ENCODE results near the gene TAS2R38. TPM values are rescaled to one million over a fixed set of nuclear protein-coding genes. Genes with fewer than 3 reads are reported as not detected.
"Not testable (repeated sequence)": the region's sequence is repeated elsewhere in the genome, so short reads cannot be mapped to it uniquely, and the experiment has no call there.

TAS2R38 gene
- not detected in 2 replicates for total RNA-seq (2014; rRNA removed)
- polyA plus RNA-seq (2012): not detected

DNA sequence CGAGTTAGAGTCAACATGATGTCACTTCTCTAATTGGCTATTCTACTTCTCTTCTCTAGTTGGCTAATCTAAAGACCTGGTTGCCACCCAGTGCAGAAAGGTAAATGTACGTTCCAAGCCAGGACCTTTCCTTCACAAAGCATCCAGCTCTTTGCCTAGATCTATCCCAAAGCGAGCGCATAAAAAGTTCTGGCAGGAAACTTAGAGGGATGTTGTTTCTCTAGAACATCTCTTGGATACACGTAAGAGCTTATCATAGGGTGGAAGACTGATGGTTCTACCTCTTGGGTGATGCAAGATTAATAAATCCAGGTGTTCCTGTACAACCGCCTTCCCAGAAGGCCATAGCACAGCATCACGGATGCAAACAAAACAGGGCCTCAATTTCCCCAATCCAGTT is at the start of gene TAS2R38:
Gene TAS2R38, minus strand, starts transcription at position 101 of the 400 bp plus-strand sequence. Its CDS starts 84 bp downstream, at position 17.
- no peak for DNase-seq (ENCODE audit: low read depth)

DNA sequence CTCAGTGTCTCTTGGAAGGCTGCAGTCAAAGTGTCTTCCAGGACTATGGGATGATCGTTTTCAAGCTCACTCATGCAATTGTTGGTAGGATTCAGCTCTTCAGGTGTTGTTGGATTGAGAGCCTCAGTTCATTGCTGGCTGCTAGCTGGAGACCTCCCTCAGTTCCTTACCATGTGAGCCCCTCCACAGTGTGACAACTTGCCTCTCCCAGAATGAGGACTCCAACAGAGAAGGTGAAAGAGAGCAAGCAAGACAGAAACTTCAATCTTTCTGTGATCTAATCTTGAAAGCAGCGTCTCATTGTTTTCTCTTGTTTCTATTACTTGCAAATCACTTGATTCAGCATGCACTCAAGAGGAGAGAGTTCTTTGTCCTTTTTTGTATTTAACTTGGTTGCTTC is 44.6 kb upstream of the TAS2R38 start:
- DNase-seq (ENCODE audit: low read depth): no peak

DNA sequence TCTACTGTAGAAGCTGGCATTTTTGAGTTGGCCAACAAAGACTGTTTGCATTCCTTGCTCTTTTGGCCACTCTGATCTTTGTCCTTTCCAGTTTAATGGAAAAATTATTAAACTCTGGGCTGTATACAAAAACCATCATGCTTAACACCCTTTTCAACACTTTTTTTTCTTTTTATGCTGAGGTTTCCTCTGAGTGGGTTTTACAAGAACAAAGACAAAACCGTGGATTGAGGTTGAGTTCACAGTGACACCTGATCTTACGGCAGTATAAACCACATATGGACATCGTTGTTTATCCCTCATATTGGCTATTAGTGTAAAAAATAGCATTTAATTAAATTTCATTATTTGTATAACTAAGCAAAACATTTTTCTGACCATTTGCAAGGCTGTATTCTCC is 43.9 kb upstream of the TAS2R38 start:
- no peak for DNase-seq (ENCODE audit: low read depth)

DNA sequence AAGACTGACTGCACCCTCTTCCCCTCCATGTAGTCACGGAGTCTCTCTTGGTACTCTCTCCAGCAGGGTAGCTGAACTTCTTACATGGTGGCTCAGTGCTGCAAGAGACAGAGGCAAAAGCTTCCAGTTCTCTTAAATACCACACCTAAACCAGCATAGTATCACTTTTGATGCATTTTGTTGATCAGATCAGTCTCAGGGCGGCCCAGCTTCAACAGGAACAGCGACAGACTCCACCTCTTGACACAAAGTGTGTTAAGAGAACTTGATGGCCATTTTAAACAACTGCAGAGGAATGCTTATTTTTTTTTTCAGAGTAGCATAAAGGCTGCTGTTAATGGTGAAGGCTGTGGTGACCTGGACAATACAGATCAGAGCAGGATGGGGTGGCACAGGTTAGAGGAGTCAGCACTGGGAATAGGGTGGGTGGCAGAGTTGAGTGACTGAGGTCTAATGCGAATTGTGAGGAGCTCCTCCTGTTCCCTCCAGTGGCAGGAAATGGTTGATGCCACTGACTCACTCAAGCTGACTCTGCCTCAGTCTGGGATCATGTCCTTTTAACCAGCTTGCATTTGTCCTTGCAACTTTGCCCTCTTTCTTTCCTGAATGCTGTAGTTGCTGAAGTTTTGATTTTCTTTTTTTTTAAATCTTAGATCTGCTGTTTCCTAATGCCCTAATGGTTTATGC is 39.4 kb upstream of the TAS2R38 start:
- DNase-seq (ENCODE audit: low read depth): peak; percentile 37

DNA sequence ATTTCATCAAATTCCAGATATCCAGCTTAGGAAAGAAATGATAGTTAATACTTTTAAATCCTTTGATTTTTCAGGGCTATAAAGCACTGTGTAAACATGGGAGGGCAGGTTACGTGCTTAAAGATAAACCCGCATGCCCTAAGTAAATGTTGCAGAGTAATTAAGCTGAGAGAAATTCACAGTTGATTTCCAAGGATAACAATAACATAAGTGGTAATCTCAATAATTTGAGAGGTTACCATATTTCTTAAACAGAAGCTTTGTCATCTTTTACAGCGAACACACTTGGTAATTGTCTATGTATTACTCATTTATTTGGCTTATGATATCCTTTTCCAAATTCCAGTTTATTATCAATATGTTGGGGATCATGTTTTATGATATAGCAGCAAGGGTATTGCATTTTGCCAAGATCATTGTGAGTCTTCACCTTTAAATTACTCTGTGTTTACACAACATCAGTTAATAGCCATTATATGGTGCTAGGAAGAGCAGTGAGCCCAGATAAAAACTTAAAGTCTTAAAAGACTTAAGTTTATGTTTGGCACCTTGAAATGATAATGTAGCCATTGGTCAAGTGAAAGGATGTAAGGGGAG is 37.5 kb upstream of the TAS2R38 start:
- DNase-seq (ENCODE audit: low read depth): no peak

DNA sequence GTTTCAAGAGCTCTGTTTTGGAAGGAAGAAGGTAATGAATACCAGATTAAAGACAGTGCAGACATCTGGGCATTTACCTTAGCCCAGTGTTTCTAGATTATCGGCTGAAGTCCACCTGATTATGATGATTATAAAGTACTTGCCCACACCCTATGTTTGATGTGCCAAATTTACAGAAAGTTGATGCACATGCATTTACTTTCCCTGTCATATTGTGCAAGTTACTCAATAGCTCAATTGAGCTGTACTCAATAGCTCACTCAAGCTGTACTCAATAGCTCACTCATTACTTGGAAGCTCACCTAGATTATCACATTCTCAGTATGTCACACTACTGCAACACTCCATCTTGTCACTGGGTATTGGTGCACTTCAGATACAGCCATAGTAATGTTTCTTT is 35.6 kb upstream of the TAS2R38 start:
- no peak for DNase-seq (ENCODE audit: low read depth)

DNA sequence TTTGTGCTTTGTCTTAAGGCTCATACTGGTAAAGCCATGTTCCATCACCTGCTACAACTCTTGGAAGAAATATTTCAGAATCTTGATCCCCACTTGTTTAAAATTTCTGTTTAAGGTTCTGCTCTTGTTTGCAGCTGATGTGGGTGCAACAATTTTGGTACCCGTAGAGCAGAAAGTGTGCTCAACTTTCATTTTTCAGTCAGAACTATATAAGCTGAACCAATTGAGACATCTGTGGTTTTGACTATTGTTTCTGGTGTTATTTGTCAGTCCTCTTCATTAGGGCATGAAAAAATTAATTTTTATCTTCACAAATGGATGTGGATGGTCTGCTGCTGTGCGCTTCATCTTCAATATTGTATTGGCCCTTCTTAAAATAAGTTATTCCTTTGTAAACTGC is 33.0 kb upstream of the TAS2R38 start:
- no peak for DNase-seq (ENCODE audit: low read depth)

DNA sequence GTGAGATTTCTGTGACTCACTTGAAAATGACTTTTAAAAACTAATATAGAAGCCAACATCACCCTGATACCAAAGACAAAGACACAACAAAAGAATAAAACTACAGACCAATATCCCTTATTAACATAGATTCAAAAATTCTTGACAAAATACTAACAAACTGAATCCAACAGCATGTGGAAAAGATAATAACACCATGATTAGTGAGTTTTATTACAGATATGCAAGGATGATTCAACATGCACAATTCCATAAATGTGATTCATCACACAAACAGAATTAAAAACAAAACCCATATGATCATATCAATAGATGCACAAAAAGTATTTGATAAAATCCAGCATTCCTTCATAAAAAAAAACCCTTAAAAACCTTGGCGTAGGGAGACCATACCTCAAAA is 28.6 kb upstream of the TAS2R38 start:
- peak; percentile 19 for DNase-seq (ENCODE audit: low read depth)

DNA sequence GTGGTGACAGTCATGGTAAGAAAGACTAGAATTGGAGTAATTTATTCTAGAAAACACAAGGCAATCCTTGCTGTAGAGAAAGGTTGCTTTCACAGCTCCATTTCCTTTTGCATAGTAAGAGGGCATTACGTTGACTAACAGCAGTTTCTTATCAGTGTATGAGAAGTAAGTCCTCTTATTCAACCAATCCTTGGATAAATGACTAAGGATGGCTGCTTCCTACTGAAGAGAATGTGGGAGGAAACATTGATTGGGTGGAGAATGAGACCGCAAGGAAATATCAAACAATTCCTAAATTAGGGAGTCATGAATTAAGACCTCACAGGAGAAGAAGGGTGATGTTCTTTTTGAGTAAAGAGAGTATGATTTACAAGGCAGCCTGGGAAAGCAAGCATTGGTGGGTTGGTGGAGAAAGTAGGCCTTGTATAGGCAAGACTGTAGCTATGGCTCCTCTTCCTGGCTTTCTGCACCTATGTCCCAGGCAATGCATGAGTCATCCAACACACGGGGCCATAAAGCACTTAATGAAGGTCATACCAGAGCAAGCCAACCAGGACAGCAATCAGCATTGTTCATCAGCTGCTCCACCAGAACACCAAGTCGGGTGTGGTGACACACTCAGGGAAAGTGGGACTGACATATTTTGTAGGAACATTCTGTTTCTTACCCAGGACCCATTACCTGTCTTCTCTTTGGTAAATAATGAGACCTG is 27.7 kb upstream of the TAS2R38 start:
- DNase-seq (ENCODE audit: low read depth): peak; percentile 25

DNA sequence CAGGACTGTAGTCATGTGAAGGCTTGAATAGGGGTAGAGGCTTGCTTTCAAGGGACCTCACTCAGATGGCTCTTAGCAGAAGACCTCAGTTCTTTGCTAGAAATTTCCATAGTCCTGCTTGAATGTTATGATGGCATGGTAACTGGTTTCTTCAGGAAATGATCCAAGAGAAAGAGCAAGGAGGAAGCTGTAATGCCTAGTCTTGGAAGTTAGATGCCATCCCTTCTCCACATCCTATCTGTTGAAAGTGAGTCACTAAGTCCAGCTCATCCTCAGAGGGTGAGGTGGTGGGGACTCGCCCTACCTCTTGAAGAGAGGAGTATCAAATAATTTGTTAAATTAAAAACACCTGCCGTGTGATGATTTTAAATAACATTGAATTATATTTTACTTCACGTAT is 26.7 kb upstream of the TAS2R38 start:
- peak; percentile 11 for DNase-seq (ENCODE audit: low read depth)

DNA sequence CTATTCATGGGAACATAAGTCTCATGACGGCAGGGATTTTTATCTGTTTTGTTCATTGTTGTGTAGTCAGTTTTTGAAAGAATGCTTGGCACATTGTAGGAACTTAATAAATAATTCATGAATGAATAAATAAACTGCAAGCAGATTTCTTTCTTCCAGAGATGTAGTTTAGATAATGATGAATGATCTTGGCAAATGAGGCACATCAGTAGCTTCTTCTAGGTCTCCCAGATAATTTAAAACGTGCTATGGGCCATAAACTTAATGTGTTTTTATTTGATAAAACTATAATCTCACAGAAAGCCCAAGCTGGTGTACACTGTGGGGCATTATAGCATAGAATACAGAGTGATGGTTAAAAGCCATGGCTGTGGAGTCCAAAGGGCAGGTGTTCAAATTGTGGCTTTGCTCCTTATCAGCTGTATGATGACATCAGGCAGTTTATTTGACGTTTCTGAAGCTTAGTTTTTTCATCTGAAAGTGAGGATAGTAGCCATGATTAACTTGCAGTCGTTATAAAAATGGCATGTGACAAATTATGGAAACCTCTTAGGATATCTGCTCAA is 25.6 kb upstream of the TAS2R38 start:
- DNase-seq (ENCODE audit: low read depth): no peak

DNA sequence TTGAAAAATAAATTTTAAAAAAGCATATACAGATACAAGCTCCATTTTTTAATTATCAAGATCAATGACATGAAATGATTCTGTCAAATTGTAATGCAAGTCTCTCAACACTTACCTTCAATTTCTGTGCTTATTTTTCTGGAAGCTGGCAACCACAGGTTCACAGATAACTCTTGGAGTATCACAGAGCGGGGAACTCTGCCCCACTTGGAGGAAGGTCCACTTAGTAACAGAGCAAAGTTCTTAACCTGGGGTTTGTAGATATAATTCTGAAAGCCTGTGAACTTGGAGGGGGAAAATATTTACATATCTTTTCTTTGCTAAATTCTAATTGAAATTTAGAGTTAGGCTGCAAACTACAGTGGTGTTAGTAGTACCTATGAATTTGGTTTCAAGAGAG is 19.8 kb upstream of the TAS2R38 start:
- no peak for DNase-seq (ENCODE audit: low read depth)

DNA sequence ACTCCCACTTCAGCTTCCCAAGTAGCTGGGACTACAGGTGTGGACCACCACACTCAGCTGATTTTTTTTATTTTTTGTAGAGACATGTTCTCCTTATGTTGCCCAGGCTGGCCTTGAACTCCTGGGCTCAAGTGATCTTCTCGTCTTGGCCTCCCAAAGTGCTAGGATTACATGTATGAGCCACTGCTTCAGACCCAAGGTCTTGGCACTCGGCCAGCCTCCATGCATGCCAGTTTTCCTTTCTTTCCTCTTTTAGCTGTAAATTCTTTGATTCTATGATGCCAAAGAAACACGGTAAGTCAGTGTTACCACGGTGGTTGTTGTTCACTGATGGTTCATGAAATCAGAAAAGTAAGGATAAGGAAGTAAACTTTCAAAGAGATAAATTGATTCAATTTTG is 19.1 kb upstream of the TAS2R38 start:
- DNase-seq (ENCODE audit: low read depth): no peak

DNA sequence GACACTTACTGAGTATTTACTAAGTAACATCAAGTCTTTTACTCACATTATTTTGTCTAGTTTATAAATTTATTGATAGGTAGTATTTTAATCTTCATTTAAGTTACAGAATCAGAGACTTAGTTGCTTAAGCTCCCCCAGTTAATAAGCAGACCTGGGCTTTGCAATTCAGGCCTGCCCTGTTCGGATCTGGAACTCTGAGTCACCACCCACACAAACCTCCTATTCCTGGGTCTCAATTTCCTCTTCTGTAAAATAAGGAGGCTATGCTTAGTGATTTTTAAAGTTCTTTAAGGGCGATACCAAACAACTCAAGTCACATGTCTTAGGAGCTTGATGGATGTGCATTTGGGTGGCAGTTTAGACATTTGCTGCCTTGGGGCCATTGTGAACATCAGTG is 18.6 kb upstream of the TAS2R38 start:
- peak; percentile 13 for DNase-seq (ENCODE audit: low read depth)

DNA sequence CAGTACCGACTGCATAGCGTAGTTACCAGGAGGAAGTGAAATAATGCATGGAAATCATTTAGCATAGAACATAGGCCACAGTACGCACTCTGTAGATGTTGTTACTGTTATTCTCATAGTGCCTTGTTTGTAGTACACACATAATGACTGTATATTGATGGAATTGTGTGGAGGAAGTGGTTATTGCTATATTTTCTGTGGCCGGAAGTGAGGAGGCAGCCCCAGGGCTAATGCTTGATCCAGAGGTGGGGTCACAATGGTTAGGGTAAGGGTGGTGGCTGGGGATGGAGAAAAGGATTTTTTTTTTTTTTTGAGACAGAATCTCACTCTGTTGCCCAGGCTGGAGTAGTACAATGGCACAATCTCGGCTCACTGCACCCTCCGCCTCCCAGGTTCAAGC is 17.6 kb upstream of the TAS2R38 start:
- DNase-seq (ENCODE audit: low read depth): no peak

DNA sequence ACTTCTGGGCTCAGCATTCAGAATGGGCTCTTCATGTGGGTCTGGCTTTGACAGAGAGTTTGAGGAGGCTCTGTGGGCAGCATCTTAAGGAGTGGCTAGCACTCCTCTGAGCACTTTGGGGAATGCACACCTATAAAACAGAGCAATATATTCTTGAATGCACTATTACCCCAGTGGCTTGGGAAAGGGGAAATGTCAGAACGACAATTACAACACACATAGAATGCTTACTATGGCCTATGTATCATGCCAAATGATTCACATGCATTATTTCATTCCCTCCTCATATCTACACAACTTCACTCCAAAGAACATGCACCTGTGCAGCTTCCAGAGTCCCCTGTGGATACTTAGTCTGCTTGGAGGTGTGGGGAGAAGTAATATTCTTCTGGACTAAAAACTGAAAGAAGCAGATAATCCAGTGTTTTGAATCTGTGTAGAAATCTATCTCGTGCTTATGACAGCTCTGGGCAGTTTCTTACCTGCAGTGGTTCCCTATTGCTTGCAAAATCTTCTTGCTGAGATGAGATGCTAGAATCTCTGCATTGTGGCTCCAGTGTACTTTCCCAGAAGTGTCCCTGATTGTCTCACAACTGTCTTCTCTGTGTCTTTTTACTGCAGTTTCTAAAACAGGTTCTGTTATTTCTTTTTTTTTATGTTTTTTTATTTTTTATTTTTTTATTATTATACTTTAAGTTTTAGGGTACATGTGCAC is 16.6 kb upstream of the TAS2R38 start:
- DNase-seq (ENCODE audit: low read depth): no peak

DNA sequence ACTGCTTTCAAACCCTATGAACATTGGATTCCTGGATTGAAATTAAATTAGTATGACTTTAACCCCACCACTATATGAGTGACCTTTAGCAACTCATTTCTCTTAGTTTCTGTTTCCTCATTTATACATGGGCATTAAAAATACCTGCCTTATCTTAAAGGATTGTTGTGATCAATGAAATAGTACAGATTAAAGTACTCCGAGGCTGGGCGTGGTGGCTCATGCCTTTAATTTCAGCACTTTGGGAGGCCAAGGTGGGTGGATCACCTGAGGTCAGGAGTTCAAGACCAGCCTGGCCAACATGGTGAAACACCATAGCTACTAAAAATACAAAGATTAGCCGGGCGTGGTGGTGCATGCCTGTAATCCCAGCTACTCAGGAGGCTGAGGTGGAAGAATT is 14.2 kb upstream of the TAS2R38 start:
- DNase-seq (ENCODE audit: low read depth): not testable (repeated sequence)

DNA sequence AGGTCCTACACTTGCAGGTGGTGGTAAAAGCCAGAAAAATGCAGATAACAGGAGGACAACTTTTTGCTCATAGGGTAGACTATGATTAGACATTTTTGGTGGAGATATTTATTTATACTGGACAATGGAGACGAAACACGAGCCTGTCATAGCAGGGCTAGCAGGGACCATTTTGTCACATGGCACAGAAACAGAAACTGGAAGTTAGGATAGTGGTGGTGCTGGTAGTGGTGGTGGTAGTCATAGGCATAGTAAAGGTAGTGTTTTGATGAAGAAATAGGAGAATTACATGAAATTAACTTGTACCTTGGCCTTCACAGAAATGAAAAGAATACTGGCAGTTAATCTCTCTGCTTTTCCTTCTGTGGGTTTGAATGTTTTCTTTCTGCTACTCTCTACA is 13.3 kb upstream of the TAS2R38 start:
- DNase-seq (ENCODE audit: low read depth): no peak

DNA sequence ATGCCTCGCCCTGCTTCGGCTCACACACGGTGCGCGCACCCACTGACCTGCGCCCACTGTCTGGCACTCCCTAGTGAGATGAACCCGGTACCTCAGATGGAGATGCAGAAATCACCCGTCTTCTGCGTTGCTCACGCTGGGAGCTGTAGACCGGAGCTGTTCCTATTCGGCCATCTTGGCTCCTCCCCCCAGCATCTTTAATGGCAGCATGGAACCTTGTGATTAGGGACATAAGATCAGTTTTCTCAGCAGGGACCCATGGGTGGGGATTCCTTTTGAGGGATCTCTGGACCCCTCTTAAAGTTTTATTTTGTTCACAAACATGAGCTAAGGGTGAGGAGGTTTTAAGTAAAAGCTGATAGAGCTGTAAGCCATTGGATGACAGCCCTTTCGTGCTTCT is 12.4 kb upstream of the TAS2R38 start:
- not testable (repeated sequence) for DNase-seq (ENCODE audit: low read depth)

DNA sequence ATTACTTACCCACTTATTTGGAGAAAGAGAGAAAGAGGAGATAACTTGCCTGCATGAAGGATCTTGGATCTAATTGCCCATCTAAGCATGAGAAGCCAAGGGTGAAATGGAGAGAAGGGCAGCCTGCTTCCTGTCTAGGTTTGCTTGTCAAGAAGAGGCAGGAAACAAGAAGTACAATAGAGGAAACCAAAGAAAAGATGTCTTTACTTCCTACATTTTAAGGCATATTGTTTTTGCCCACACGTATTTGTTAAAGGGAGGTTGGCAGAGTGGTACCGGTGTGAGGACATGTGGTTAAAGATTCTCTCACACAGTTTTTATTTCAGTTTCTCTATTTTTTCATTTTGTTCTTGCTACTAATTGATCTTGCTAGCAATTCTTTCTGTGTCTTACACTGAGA is 6.0 kb upstream of the TAS2R38 start:
- DNase-seq (ENCODE audit: low read depth): no peak

DNA sequence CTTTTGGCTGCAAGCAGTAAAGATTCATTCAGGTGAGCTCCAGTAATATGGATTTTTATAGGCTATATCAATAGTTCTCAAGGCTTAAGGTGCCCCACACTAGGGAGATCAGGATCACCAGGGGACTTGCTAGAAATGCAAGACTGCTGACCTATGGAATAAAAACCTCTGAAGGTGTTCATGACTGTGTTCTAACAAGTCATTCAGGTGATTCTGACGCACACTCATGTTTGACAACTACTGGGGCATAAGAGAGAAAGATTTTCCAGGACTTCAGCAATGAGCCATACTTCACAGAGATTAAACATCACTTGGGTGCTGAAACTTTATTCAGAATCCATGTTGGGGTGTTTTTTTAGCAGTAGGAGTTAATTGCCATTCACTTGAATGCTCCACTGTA is 4.8 kb upstream of the TAS2R38 start:
- DNase-seq (ENCODE audit: low read depth): no peak
